ENCODE results near the gene CDH5.

CDH5 gene

DNA sequence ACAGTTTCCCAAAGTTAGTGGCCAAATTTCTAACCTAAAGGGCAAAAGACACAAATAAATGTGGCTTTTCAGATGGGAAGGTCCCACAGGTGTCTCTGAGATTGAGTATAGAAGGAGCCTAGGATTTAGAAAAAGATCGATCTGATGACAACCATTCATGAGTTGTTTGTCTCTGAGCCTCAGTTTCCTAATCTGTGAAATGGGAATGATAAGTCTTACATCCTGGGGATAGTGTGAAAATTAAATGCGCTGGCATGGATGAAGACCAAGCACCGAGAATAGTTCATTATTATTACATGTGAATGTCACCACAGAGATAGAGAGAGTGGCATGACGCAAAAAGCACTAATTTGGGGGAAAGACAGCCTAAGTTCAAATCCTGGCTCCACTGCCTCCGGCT, 7.2 kb downstream of the CDH5 start:
- H3K4me3 ChIP-seq (ENCODE audit: low read depth, low read length): no peak overlapping the region

DNA sequence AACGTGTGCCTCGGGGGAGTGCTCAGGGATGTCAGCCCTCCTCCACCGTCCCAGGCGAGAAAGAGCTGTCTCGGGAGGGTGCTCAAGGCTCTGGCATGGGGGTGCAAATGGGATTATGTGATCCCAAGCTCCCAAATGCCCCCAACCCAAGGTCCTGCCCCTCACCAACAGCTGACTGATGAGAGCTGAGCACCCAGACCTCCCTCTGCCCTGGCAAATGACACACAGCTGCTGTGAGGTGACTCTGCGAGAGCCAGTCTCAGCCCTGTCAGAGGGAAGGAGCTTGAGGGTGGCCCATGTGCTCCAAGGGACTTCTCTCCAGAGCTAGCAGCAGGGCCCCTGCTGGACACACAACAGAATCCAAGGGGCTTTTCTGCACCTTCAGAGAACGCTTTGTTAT, 7.7 kb downstream of the CDH5 start:
- no peak overlapping the region for H3K4me3 ChIP-seq (ENCODE audit: low read depth, low read length)

GRCh38 chr16:66375451-66375850, 9.0 kb downstream of the CDH5 start:
- H3K4me3 ChIP-seq (ENCODE audit: low read depth, low read length): no peak overlapping the region

- no peak overlapping the region for H3K4me3 ChIP-seq (ENCODE audit: low read depth, low read length)
Measured at GRCh38 chr16:66376114-66376513, 9.6 kb downstream of the CDH5 start.

DNA sequence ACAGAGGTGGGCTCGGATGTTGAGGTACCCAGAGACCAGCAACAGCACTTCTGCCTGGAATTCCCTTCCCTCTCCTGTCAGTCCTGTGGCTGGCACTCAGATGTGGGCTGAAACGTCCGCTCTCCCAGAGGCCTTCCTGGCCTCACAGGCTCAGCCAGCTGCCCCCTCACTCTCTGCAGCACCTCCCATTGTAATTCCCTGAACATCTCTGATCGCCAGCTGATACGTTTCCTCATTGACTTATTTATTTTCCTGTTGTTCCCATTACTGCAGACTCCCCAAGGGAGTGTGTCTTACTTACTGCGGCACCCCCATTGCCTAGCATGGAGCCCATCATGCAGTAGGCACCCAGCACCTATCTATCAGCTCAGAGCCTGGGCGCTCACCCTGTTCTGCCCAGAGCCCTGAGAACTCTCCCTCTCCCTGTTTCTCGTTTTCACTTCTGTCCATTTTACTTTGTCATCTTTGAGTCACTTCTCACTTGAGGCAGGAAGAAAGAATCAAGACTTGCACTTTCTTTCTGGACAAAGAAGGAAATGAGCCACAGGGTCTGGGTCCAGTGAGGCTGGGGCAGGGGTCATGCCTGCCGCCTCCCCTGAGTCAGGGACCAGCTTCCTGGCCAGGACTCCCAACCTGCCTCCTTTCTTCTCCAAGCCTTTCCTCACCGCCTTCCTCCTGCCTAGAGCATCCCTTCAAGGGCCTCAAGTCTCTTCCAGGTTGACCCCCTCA, 10.2 kb downstream of the CDH5 start:
- no peak overlapping the region for H3K4me3 ChIP-seq (ENCODE audit: low read depth, low read length)

DNA sequence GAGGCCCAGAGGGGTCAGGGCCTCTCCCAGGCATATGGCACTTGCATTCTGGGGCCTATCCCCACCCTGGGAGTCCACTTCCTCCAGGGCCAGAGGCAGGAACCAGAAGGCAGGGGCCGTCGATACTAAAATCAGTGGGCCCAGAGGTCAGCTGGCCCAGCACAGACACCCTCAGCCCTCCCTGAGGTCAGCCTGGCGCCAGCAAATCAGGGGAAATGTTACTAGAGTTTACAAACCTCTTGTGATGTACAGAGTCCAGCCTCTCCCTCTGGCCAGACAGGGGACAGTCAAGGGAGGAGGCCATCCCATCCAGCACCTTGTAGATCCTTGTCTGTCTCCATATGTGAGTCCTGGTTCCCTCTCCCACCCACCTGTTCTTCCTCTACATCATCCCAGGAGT, 10.8 kb downstream of the CDH5 start:
- no peak overlapping the region for H3K4me3 ChIP-seq (ENCODE audit: low read depth, low read length)

- H3K4me3 ChIP-seq (ENCODE audit: low read depth, low read length): no peak overlapping the region
Measured at GRCh38 chr16:66378741-66379570, 12.5 kb downstream of the CDH5 start.

DNA sequence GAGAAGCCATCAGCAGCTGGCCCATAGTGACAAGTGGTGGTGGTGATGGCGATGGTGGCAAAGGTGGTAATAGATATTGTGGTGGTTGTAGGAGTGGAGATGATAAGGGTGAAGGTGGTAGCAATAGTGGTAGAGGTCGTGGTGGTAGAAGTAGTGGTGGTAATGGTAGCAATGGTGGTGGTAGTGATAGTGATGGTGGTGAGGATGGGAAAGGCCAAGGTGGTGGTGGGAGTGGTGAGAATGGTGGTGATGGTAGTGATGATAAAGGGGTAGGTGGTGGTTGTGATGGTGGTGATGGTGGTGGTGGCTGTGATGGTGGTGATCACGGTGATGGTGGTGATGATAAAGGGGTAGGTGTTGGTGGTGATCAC, 13.1 kb downstream of the CDH5 start:
- no peak overlapping the region for H3K4me3 ChIP-seq (ENCODE audit: low read depth, low read length)

DNA sequence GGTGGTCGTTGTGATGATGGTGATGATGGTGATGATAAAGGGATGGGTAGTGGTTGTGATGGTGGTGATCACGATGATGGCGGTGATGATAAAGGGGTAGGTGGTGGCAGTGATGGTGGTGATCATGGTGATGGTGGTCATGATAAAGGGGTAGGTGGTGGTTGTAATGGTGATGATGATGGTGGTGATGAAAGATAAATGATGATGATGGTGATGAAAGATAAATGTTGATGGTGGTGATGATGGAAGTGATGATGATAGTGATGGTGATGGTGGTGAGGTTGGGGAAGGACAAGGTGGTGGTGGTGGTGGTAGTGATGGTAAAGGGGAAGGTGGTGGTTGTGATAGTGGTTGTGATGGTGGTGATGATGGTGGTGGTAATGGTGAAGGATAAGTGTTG, 13.9 kb downstream of the CDH5 start:
- no peak overlapping the region for H3K4me3 ChIP-seq (ENCODE audit: low read depth, low read length)

DNA sequence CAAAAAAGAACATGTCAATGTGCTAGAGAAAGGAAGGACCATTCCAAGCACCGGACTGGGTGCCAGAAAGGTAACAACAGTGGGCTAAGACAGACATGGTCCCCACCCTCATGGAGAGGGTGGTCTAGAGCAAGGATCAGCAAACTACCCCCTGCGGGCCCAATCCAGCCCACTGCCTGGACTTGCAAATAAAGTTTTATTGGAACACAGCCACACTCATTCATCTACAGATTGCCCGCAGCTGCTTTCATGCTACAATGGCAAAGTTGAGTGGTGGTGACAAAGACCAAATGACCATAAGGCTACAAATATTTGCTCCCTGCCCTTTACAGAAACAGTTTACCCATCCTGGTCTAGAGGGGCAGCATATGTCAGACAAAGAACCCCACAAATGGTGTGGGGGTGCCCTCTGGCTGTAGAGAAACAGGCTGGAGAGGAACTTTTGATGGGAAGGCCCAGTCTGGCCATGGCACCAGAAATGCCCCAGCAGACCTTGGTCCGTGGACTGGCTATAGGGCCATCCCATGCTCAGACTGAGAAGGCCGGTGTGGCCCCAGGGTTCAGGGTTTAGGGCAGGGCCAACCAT, 15.2 kb downstream of the CDH5 start:
- no peak overlapping the region for H3K4me3 ChIP-seq (ENCODE audit: low read depth, low read length)

- no peak overlapping the region for H3K4me3 ChIP-seq (ENCODE audit: low read depth, low read length)
Measured at GRCh38 chr16:66382171-66382965, 15.9 kb downstream of the CDH5 start.

DNA sequence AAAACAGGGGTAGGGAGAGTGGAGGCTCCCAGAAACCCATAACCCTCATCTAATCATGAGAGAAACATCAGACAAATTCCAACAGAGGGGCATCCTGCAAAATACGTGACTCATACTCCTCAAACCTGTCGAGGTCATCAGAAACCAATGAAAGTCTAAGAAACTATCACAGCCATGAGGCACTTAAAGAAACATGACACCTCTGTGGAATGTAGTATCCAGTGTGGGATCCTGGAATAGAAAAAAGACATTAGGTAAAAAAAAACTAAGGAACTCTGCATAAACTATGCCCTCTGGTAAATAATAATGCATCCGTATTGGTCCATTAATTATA, 16.4 kb downstream of the CDH5 start:
- H3K4me3 ChIP-seq (ENCODE audit: low read depth, low read length): no peak overlapping the region

DNA sequence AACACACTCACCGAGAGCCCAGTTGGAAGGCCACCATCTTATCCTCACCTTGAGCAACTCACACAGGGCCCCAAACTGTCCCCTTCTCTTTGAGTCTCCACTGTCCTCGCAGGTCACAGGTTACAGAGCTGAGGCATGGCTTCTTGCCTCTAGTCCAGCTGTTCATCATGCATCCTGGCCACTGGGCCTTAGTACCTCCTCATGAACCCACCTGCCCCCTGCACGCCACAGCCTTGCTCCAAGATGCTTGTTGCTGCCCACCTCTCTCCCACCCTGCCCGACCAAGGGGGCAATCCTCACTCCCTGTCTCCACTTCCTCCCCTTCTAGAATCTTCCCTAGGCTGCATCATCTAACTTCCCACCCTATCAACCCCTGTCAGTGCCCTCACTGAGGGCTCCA, 17.1 kb downstream of the CDH5 start:
- no peak overlapping the region for H3K4me3 ChIP-seq (ENCODE audit: low read depth, low read length)

GRCh38 chr16:66385415-66385814, 18.9 kb downstream of the CDH5 start:
- H3K4me3 ChIP-seq (ENCODE audit: low read depth, low read length): no peak overlapping the region

- no peak overlapping the region for H3K4me3 ChIP-seq (ENCODE audit: low read depth, low read length)
Measured at GRCh38 chr16:66386629-66387622, 20.4 kb downstream of the CDH5 start.

DNA sequence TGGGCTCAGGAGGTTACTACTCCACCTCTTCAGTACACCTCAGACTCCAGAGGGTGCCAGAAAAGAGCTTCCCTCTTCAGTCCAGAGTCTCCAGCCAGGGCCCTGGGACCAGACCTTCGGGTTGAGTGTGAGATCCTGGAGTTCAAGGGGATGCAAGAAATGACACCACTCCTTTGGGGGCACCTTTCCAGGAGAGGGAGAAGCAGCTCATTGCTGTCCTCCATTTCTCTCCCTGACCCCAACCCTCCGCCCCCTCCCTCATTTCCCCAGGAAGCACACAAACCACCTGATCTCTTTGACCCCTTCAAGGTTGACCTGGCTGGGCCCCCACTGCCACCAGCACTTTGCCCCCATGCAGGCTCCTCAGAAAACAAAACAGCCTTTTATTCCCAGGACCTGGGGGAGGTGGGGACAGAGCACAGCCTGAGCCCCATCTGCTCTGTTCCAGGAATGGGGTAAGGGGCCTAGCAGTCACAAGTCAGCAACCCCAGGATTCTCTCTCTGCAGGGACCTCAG, 21.4 kb downstream of the CDH5 start:
- no peak overlapping the region for H3K4me3 ChIP-seq (ENCODE audit: low read depth, low read length)

DNA sequence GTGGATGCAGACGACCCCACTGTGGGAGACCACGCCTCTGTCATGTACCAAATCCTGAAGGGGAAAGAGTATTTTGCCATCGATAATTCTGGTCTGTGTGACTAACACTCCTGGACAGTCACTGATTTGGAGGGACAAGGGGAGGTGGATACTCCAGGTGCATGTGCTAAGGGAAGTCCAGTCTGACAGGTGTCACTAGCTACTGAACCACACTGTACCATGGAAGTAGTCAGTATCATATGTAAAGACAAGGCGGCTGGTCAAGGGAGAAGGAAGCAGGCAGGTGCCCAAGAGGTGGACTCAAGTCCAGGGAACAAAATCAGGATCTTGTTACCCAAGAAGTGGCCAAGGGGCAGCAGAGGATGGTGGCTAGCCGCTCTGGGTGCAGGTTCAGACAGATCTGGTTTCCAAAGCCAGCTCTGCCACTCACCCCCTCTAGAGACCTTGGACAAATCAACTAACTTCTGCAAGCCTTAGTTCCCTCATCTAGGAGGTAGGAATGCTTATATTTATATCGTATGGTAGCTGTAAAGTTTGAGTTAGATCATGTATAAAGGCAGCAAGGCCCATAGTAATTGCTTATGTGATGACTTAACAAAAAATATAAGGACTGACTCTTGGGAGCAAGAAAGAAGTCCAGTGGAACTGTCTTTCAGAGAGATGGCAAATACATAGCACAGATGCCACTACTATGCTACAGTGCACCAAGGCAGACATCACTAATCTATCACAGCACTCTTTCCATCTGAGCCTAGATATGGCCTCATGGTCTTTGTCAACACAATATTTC, 22.1 kb downstream of the CDH5 start:
- H3K4me3 ChIP-seq (ENCODE audit: low read depth, low read length): no peak overlapping the region

- no peak overlapping the region for H3K4me3 ChIP-seq (ENCODE audit: low read depth, low read length)
Measured at GRCh38 chr16:66389256-66390176, 23.0 kb downstream of the CDH5 start.

Measured in iPS-11a (cell line).